ENCODE measurements around the gene BCL3. TPM values are rescaled to one million over a fixed set of nuclear protein-coding genes. Genes with fewer than 3 reads are reported as not detected.
"Not testable (repeated sequence)": the region's sequence is repeated elsewhere in the genome, so short reads cannot be mapped to it uniquely, and the experiment has no call there.

BCL3 gene
- total RNA-seq, 1 donor from 2014 or later: 1.9 TPM

GRCh38 chr19:44767295-44768180 is 19.0 kb downstream of the BCL3 start:
- DNase-seq (ENCODE audit: low spot score): no peak
- no peak for TF ChIP-seq CTCF (IDR thresholded peaks at IDR 0.05; ENCODE audit: unreplicated experiment)
- no peak overlapping the region for H3K27ac Mint-ChIP-seq (ENCODE audit: unreplicated experiment)
- no peak overlapping the region for H3K4me3 Mint-ChIP-seq (ENCODE audit: unreplicated experiment)
- H3K36me3 Mint-ChIP-seq (ENCODE audit: low read depth, unreplicated experiment): no peaks in the 10 kb centered on the region
- no peaks in the 10 kb centered on the region for H3K4me1 Mint-ChIP-seq (ENCODE audit: unreplicated experiment)
- peaks cover 9% of the 10 kb centered on the region for H3K27me3 Mint-ChIP-seq (ENCODE audit: unreplicated experiment)
- H3K9me3 Mint-ChIP-seq (ENCODE audit: unreplicated experiment): no peaks in the 10 kb centered on the region

GRCh38 chr19:44770550-44771257 is 22.2 kb downstream of the BCL3 start:
- H3K27ac Mint-ChIP-seq (ENCODE audit: unreplicated experiment): no peak overlapping the region
- H3K4me1 Mint-ChIP-seq (ENCODE audit: unreplicated experiment): no peaks in the 10 kb centered on the region
- H3K36me3 Mint-ChIP-seq (ENCODE audit: low read depth, unreplicated experiment): no peaks in the 10 kb centered on the region
- peak; percentile 96 for TF ChIP-seq CTCF (IDR thresholded peaks at IDR 0.05; ENCODE audit: unreplicated experiment)
- peaks cover 4% of the 10 kb centered on the region for H3K27me3 Mint-ChIP-seq (ENCODE audit: unreplicated experiment)
- H3K9me3 Mint-ChIP-seq (ENCODE audit: unreplicated experiment): no peaks in the 10 kb centered on the region
- H3K4me3 Mint-ChIP-seq (ENCODE audit: unreplicated experiment): no peak overlapping the region
- peak; percentile 91 for DNase-seq (ENCODE audit: low spot score)

- H3K9me3 Mint-ChIP-seq (ENCODE audit: unreplicated experiment); H3K27me3 Mint-ChIP-seq (ENCODE audit: unreplicated experiment); H3K36me3 Mint-ChIP-seq (ENCODE audit: low read depth, unreplicated experiment); DNase-seq (ENCODE audit: low spot score); H3K27ac Mint-ChIP-seq (ENCODE audit: unreplicated experiment); H3K4me1 Mint-ChIP-seq (ENCODE audit: unreplicated experiment); H3K4me3 Mint-ChIP-seq (ENCODE audit: unreplicated experiment): not testable (repeated sequence)
Measured at GRCh38 chr19:44772144-44772543, 23.6 kb downstream of the BCL3 start.

GRCh38 chr19:44772959-44773358 is 24.5 kb downstream of the BCL3 start:
- H3K27me3 Mint-ChIP-seq (ENCODE audit: unreplicated experiment): peaks cover 1% of the 10 kb centered on the region
- H3K4me1 Mint-ChIP-seq (ENCODE audit: unreplicated experiment): no peaks in the 10 kb centered on the region
- H3K27ac Mint-ChIP-seq (ENCODE audit: unreplicated experiment): no peak overlapping the region
- TF ChIP-seq CTCF (IDR thresholded peaks at IDR 0.05; ENCODE audit: unreplicated experiment): no peak
- no peaks in the 10 kb centered on the region for H3K36me3 Mint-ChIP-seq (ENCODE audit: low read depth, unreplicated experiment)
- no peak overlapping the region for H3K4me3 Mint-ChIP-seq (ENCODE audit: unreplicated experiment)
- H3K9me3 Mint-ChIP-seq (ENCODE audit: unreplicated experiment): no peaks in the 10 kb centered on the region
- DNase-seq (ENCODE audit: low spot score): no peak

- DNase-seq (ENCODE audit: low spot score): no peak
- Mint-ChIP-seq H3K9me3 (ENCODE audit: unreplicated experiment) (no peaks in the 10 kb centered on the region), H3K36me3 (ENCODE audit: low read depth, unreplicated experiment) (no peaks in the 10 kb centered on the region), H3K27me3 (ENCODE audit: unreplicated experiment) (peaks cover 3% of the 10 kb centered on the region), H3K4me3 (ENCODE audit: unreplicated experiment) (no peak overlapping the region), H3K4me1 (ENCODE audit: unreplicated experiment) (no peaks in the 10 kb centered on the region), H3K27ac (ENCODE audit: unreplicated experiment) (no peak overlapping the region)
- TF ChIP-seq CTCF (IDR thresholded peaks at IDR 0.05; ENCODE audit: unreplicated experiment): no peak
Measured at GRCh38 chr19:44775676-44776240, 27.2 kb downstream of the BCL3 start.

Measured in endothelial cell (in vitro differentiated cells).